MV-4-11 (cell line): ENCODE measurements around the gene HERC4.
A peak's percentile ranks its signal among the peaks of the same experiment; 100 is the strongest.
"Not testable (repeated sequence)": the region's sequence is repeated elsewhere in the genome, so short reads cannot be mapped to it uniquely, and the experiment has no call there.

Source experiments
- DNase-seq: peaks from one replicate; lab custom pipeline; 2025; lab: John Stamatoyannopoulos, UW

HERC4 gene

DNA sequence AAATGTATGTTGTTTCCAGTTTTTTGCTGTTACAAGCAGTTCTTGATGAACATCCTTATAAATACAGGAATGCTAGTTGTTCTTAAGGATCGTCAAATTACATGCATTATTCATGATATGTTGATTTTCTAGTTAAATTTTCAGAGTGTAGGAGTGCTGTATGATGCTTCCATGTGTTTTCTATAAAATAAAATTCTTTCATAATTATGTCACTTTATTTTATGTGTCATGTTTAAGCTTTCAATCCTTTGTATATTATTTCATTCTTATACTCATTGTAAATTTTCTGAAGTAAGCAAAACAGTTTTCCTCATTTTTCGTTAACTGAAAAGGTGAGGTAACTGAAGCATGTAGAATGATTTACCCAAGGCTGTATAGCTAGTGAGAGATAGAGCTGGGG, 17.4 kb upstream of the HERC4 start:
- no peak for DNase-seq

DNA sequence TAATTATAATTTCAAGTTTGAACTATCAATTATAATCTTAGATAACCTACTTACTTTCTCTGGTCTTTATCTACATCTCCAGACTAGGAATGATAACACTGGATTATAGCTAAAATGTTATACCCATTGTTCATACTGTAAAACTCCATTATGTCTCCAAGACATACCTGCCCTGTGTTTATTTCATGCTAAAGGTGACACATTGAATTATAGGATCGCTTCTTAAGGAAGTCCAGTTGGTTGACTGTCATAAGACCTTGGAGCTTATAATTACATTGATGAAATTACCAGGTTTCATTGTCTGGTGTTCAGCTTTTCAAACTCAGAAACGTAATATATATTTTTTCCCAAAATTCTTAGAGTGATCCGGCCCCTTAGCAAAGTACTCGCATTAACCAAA, 15.5 kb upstream of the HERC4 start:
- no peak for DNase-seq

DNA sequence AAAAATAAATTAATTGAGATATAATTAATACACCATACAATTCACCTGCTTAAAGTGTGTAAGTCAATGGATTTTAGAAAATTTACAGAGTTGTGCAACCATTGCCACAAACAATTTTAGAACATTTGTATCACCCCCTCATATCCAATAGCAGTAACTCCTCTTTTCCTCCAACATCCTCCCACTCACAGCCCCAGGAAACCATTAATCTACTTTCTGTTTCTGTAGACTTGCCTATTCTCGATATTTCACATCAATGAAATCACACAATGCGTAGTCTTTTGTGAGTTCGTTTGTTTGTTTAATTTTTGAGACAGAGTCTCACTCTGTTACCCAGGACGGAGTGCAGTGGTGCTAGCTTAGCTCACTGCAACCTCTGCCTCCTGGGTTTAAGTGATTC, 13.7 kb upstream of the HERC4 start:
- peak; percentile 59 for DNase-seq

DNA sequence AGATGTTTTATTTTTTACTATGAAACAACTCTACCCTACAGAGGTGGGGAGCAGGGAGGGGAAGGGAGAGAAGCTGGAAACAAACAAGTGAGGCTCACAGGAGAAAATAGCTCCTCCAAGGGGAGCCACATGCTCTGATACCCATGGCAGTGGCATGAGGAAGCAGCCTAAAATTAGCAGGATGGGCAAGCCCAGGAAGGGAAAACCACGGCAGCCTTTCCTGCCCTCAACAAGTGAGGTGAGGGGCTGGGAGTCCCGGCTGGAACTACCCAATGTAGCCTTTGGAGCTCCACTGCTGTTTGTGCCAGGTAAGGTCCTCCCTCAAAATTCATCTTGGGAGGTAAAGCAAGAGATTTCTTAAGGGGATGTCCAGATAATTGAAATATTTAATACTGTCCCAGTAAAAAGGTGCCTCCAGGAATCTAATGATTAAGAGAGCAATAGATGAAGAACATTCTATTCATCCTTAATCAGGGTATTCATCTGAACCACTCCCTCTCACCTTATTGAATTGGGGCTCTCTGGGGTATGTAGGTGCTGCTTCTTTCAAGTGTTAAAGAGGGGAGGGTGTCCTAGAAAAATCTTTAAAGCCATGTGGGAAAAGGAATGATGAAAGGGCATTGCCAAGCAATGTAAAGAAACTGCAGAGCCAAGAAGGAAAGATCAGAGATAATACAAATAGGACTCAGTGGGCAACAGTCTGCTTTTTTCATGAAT, 12.8 kb upstream of the HERC4 start:
- no peak for DNase-seq

DNA sequence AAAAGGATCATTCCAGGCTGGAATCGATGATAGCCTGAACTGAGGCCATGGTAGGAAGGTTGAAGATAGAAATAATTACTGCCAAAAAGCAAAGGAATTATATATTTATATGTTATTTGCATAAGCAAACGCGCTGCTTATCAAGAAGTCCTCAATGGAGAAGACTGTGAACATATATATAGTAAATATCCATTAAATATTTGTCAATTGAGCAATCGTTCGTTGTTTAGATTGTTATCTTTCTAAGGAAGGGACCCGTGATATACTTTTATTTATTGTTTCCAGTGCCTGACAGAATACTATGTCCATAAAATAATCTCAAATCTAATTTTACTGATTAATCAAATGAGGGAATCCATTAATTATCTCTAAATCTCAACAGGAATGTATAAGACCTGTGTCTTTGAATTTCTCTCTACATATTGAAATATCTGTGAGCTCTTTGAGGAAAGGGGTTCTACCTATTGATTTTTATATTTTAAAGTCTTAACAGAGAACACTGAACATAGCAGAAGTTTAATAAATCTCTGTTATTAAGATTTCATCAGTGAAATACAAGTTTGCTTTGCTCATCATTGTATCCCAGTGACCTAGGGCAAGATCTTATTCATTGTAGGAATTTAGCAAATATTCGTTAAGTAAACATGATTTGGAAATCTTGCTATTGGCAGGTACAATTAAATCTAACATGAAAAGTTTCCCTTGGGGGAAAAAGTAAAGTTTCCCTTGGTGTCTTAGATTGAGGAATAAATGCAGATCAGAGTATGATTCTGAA, 12.0 kb upstream of the HERC4 start:
- no peak for DNase-seq

DNA sequence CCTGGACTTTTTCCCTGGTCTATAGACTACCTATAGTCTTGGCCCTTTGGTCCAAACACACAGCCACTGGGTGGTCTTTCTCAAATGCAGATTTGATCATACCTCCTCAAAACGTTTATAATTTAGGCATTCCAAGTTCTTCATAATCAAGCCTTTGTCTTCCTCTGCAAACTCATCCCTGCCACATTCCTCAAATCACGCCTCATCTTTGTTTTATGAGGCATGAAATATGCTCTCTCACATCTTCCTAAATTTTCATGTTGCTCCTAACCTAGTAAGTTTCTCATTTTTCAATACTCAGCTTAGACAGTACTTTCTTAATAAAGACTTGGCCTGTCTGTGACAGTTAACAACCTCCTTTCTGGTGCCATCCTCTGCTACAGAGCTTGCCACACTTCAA, 10.9 kb upstream of the HERC4 start:
- no peak for DNase-seq

DNA sequence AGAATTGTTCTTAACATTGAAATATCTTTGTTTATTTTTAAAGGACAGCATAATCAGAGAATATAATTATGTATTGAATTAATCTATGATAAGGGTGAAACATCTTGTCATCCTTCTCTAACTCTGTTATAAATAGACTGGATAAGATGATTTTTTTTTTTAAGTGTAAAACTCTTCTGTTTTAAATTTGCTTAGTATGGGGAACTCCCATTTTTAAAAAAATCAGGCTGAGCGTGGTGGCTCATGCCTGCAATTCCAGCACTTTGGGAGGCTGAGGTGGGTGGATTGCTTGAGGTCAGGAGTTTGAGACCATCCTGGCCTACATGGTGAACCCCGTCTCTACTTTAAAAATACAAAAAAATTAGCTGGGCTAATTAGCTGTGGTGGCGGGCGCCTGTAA, 9.4 kb upstream of the HERC4 start:
- DNase-seq: no peak

DNA sequence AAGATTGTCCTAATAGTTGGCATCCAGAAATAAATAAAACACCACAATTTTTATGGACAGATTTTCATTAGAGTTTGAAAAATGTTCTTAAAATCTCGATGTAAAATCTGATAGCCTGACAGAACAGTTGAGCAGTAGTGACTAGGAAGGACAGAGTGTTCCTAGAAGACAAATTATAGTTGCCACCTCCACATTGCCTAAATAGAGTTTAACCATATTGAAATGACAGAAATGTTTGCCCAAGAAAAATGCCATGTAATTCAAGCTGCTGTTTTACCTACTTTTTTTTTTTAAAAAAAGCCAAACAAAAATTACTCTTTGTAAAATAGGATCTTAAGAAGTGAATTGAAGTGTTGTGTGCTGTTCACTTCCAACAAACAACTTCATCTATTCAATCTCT, 8.9 kb upstream of the HERC4 start:
- DNase-seq: no peak

DNA sequence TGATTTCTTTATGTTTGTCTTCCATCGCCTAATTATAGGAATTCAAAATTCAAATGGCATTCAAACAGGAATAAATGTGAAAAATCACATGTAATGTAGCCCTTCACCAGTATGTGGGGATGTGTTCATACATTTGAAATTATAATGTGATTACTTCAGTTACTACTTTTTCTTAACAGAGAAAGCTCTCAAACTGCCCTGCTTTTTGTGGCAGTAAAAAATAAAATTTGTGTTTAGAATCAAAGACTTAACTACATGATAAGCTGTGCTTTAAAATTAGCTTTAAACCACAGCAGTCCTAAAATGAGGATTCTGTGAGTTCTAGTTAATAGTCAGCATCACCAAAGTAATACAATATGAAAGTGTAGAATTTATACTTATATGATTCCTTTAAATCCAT, 7.8 kb upstream of the HERC4 start:
- DNase-seq: peak; percentile 9

DNA sequence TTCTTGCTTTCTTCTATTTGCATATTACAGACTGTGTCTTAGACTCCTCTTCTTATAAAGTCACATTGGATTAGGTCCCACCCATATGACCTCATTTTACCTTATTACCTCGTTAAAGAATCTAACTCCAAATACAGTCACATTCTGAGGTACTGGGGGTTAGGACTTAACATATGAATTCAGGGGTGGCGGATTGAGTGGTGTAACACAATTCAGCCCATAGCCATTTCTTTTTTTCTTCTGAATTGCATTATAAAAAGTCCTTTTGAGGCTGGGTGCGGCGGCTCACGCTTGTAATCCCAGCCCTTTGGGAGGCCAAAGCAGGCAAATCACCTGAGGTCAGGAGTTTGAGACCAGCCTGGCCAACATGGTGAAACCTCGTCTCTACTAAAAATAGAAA, 6.8 kb upstream of the HERC4 start:
- DNase-seq: no peak

DNA sequence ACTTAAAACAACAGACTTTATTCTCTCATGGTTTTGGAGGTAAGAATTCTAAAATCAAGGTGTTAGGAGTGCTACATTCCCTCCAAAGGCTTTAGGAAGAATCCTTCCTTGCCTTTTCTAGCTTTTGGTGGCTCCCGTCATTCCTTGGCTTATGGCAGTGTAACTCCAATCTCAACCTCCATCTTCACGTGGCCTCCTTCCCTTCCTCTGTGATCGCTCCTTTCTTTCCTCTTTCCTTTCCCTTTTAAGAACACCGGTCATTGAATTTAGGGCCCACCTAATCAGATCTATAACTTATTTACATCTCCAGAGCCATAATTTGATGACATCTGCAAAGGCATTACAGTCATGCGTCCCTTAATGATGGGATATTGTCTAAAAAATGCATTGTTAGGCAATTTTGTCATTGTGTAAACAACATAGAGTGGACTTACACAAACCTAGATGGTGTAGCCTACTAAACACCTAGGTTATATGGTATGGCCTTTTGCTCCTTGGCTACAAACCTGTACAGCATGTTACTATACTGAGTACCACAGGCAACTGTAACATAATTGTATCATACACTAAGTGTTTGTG, 5.9 kb upstream of the HERC4 start:
- DNase-seq: no peak

DNA sequence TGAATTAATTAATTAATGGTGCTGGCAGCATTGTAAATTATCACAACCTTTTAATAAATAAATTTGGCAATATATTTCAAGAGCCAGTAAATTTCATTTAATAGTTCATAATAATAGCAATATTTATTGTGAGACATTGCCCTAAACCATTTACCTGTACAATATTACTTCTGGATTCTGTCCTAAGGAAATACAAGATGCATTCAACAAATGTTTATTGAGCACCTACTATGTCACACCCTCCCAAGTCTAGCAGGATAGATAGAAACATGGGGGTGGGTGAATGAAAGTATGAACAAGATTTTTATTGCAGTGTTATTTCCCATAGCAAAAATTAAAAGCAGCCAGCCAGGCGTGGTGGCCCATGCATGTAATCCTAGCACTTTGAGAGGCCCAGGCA, 4.4 kb upstream of the HERC4 start:
- DNase-seq: no peak

DNA sequence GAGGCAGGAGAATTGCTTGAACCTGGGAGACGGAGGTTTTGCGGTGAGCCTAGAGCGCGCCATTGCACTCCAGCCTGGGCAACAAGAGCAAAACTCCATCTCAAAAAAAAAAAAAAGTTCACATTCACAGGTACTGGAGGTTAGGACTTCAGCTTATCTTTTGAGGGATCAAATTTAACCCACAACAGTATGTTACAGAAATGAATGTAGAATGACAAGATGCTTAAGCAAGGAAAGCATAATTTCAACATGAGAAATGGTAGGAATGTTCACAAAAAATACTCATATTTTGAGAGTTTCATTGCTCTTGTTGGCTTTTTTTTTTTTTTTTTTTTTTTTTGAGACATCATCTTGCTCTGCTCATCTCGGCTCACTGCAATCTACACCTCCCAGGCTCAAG, 1.9 kb upstream of the HERC4 start:
- no peak for DNase-seq

DNA sequence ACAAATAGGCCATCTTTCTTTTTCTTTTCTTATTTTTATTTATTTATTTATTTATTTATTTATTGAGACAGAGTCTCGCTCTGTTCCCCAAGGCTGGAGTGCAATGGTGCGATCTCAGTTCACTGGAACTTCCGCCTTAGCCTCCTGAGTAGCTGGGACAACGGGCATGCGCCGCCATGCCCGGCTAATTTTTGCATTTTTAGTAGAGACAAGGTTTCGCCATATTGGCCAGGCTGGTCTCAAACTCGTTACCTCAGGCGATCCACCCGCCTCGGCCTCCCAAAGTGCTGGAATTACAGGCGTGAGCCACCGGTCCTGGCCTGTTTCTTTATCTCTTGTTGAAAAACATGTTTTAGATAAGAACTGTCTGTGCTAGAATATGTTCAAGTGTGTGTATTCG, 998 bp upstream of the HERC4 start:
- not testable (repeated sequence) for DNase-seq

DNA sequence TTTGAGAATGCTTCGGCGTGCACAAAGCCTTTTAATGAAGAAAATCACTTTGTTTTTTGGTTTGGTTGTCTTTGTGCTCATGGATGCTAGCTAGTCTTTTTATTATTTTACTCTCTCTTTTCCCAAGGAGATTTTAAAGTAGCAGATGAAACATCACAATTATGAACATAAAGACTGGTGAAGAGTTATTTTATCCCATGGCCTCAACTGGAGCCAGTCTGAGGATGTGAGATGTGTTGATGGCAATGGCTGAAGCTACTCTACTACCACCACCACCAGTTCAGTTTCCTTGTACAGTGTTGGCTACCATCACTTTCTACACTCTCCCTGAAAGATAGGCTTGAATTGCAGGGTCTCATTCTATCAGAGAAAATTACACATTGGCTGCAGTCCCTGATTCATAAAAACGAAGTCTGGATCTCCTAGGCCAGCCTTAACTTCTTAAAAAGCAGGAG, 494 bp upstream of the HERC4 start:
- DNase-seq: no peak

DNA sequence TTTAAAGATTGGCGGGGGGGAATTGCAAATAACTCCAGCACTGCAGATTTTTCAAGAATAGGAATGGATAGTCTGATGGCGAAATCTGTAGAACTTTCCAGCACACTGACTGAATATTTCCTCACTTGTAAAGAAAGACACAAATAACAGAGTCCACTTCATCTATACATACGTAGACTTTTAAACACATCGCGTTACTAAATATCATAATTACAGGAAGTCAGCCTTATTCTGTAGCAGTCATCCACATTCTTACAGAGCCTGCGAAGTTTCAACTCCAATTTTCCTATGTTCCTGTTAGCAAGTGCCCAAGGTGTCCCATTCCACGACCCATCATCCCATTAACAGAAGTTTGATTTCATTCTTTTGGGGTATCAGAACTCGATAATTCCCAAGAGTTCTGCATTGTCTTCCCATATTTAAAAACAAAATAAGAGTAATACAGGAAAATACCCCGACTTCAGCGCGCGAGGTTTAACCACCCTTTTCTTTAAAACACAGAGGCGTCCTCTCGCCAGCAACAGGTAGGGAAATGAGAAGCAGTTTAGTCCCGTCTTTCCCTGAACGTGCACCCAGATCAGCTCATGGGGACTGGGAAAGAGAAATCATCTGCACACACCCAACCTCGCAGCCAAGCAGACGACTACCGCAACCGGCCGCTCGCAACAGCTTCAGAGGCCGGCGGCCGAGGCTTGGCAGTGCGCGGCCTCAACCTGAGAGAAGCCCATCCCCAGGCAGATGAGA, 880 bp downstream of the HERC4 start:
- peak; percentile 28 for DNase-seq

DNA sequence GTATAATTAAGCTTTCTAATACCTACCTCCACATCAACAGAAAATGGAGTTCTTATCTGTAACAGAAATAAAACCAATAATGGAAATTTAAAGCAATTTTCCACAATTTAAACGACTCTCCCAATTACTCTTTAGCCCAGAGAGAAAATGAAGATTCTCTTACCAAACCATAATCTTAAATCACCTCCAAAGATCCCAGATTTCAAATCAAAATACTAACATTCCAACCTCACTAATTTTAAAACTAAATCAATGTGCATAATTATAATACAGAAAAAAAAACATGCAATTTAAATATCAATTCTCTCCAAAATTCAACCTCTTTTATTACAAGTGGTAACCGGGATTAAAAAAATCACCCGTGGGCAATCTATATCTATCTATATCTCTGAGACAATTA, 1.5 kb downstream of the HERC4 start:
- no peak for DNase-seq

DNA sequence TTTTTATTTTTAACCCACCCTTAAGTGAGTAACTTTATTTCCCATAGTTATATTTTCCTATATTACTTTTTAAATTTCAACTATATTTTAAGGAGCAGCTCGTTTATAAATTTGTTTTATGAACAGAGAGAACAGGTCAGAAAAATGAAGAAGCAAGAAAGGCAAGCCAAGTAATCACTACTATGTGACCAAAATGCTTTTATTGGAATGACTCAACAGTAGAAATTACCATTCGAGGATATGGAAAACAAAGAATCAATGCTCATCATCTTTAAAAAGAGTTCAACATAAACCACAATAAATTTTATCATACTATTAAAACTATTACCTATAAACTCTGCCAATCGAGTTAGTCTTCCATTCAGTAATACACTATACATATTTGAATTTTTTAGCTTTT, 7.6 kb downstream of the HERC4 start:
- DNase-seq: no peak

DNA sequence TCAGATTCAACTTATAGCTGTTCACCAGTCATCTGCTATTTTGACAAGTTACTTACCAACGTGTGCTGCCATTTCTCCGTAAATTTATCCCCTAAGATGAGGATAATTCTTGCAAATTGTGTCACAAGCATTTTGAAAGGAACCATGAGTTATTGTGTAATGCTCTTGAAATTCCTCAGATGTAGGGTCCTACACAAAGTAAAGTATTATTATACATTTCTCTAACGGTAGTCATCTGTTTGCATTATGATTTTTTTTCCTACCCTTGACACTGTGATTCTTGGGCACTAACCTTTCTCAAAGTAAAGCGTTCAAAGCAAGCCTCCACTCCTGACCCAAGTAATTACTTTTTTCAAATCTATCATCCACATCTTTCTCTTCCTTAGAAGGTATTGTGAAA, 8.1 kb downstream of the HERC4 start:
- no peak for DNase-seq

DNA sequence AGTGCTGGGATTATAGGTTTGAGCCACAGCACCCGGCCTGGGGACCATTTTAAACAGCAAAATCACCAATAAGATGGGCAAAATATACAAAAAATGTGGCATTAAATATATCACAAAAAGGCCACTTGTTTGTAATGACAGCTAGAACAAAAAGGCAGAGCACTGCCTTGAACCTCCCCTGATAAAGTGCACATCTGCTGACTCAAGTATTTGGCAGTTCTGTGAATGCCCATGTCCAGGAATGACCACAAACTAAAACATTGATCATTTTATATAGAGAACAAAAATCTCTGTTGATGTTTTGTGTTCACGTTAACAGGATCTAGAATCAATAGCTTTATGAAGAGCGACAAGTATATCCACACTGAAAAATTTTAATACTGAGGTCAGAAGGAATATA, 21.5 kb downstream of the HERC4 start:
- no peak for DNase-seq

DNA sequence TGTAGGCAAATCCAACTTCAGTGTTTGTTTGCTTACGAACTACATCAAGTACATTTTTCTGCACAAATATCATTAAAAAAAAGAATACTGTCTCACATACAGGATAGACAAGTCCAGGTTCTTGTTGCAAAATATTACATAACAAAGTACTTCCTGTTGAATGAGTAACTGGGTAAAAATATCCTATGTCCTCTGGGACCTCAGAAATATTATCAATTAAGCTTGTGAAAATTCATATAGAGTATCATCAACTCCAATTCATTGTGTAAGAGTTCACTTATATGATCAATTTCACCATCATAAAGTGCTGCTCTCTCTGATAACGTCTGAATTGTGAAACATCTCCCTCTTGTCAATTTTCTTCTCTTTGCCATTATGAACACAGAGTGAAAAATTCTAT, 22.6 kb downstream of the HERC4 start:
- DNase-seq: peak; percentile 49

DNA sequence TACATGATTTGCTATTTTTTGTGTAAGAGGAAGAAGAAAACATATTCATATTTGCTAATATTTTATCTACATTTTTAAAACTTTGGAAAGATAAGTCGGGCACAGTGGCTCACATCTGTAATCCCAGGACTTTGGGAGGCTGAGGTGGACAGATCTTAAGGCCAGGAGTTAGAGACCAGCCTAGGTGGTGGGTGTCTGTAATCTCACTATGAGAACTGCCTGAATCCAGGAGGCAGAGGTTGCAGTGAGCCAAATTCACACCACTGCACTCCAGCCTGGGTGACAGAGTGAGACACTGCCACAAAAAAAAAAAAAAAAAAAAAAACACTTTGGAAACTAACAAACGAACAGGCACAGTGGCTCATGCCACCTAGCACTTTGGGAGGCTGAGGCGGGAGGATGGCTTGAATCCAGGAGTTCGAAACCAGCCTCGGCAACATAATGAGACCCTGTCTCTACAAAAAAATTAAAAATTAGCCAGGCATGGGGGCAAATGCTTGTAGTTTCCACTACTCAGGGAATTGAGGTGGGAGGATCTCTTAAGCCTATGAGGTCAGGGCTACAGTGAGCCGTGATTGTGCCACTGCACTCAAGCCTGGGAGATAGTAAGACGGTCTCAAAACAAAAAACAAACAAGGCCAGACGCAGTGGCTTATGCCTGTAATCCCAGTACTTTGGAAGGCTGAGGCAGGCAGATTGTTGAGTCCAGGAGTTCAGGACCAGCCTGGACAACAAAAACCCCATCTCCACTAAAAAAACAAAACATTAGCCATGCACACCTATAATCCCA, 25.6 kb downstream of the HERC4 start:
- DNase-seq: no peak
